HG02798 (cell line): ENCODE results near the gene NTM.
"Not testable (repeated sequence)": the region's sequence is repeated elsewhere in the genome, so short reads cannot be mapped to it uniquely, and the experiment has no call there.

Experiments
- ATAC-seq: cut with Tn5 transposase; IDR thresholded peaks from one replicate; pipeline ENCODE4 v1.9.1; 2021; ENCODE audit warnings: mild to moderate bottlenecking; ENCODE audit not compliant: unreplicated experiment, poor library complexity

The NTM gene

DNA sequence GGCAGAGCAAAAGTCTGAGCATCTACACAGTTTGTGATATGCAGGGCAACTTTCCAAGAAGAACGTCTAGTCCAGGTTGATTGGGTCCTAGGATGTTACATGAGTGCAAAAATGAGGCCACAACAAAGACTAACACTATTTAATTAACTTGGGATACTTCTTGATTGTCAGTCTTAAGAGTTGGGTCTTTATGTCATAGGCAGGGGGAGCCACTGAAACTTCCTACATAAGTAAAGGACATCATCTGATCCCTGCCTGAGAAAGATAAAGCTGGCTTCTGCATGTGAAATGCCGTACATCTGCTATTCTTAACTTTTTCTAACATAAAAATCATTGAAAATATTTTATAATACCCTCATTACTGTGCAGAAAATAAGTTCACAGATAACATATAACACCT is 525.5 kb downstream of the NTM start:
- no peak for ATAC-seq

DNA sequence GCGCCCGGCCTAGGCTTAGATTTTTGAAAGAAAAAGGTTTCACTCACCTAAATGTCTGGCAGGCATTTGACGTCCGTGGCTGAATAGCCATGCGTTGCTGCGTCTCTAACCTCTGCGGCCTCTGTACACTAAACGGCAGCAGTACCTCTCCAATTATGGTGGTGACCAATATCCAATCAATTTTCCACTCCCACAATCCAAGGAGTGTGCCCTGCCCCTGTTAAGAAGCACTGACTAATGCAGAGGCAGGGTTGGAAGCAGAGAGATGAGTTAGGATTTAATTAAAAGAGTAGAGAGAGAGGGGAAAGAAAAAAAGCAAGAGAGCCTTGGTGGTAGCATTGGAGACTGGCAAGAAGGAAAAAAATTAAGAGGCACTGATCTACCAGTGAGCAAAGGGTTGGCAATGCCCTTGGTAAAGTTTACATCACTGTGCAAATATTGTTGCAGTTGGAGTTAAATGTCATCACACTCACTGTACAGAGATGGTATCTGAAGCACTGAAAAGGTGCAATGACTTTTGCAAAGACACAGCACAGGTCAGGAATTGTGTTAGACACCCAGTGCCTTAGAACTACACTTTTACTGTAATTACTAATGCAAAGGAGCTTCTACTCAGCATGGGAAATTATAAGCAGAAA is 526.7 kb downstream of the NTM start:
- no peak for ATAC-seq

DNA sequence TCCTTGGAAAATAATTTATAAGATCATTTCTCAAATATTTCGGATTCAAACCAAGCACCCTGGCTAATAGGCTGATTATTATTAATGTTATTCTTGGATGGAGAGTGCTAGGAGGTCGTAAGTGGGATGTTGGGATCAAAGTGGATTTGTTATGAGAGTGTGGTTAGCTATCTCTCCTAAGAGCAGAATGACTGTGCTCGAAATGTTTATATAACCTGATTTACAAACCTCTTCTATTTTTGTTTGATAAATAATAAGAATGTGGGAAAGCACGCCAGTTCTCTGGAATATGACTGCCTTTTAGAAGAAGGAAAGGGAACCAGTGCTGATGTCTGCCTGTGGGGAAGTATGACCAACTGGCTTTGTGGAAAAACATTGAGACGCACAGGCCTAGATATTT is 527.5 kb downstream of the NTM start:
- ATAC-seq = no peak

DNA sequence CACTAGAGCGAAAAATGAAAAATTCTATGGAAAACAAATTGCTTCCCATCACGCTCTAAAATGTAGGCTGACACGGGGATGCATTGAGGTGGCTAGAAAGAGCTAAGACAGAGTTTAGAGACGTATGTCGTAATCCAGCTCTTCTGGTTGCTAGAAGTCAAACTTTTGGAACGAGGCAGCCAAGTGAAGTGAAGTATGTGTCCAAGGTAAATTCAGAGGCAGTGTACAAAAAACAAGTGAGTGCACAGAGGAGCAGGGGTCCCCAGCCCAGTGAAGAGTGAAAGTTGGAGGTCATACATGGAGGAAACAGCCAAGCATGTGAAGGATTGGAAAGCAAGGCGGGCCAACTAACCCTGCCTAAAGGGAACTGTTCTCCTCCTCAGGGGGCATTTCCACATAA is 528.5 kb downstream of the NTM start:
- ATAC-seq = no peak

DNA sequence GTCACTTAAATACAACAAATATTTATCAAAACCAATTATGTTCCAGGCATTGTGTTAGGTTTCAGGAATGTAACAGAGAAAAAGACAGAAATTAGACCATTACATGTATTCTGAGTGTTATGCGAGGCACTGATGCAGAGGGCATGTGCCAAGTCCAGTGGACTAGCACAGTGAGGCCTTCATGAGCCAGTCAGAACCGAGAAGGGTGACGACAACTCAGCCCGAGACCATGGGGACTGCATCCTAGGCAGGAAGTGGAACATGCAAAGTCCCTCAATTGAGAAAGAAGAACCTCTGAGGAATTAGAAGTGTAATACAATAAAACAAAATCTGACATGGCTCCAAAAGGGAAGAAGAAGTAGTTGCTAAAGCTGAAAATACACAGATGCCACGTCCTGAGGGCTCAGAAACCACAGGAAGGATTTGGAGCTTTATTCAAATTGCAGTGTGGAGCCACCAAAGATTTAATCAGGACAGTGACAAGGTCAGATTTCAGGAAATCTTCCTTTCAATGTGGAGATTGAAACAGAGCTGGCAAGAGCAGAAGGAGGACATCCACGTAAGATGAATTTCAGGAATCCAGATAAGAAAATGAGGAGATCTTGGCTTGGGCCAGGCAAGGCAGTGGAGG is 529.6 kb downstream of the NTM start:
- peak; percentile 63 for ATAC-seq

DNA sequence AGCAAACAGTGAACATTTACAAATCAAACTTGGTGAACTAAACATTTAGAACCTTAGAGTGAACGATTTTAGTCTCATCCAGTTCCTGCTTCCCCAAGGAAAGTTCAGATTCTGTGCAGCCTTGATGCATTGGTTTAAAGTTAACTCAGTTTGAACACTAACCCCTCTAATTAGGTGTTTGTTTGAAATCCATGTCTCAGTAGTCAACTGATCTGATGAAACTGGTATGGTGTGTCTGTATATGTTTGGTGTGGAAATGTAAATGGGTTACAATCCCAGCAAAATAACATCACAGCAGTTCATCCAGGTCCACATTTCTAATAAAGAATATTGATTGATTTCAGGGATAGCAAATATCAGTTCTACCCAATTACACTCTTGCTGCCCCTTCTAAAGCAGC is 532.0 kb downstream of the NTM start:
- ATAC-seq = no peak

DNA sequence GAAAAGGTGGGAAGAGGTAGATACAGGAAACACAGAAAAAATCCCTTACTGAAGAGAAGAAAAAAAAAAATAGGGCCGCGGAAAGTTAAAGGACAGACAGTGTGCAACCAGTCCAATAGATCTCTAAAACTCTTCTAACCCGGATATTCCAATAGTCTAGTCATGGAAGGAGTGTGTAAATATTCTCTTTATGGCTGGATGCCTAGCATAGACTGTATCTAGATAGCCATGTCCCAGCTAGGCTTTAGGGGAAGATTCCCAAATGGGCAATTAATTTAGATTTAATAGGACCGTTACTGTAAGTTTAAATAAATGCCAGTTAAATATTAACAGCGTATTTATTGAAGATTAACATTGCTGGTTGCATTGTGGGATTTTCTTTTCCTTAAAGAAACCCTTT is 532.7 kb downstream of the NTM start:
- no peak for ATAC-seq

DNA sequence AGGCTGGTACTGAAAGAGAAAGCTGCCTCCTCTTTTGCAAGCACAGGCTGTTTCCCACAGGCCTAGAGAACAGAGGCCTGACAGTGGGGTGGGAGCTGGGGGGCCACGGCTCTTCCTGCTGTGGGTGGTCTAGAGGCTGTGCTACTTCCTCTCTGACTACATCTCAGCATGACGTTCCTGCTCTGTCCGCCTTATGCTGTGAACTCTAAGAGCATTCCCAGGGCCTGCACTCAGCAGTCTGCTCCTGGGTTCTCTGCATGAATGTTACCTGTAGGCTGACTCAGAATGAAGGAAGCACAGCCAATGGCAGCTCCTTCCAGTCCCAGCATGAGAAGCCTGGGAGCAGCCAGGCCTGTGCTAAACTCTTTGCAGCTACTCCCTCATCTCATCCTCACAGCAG is 534.3 kb downstream of the NTM start:
- ATAC-seq = no peak

DNA sequence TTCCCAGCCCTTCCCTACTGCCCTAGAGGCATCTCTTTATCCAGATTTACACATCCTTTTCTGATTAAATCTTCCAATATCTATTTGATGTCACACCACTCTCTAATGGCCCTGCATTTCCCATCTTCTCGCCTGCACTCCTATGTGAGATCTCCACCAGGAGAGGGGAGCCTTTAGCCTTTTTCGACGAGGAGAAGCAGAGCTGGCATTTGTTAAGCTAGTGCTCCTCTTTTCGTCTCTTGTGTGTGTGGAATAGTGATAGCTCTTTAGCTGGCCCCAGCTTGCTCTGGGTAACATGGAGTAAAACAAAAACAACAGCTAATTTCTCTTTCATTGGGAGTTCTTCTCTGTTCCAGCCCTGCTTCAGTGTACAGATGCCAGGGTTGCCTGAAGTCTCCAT is 536.5 kb downstream of the NTM start:
- ATAC-seq = no peak

DNA sequence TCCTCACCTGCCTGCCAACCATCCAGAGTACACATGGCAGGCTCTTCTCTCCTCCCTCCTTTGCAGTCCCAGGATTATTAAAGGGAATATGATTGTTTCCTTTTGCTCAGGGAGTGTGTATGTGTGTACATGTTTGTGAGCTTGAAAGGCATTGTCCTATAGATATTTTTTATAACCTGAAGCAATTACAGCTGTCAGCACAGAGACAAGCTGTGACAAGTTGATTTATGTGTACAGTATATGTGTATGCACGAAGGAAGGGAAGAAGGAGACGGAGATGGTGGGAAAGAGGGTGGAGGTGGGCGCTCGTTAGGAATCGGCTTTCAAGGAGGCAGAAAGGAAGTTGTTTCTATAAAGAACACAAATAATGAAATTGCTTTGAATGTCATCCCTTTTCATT is 537.0 kb downstream of the NTM start:
- ATAC-seq = no peak

DNA sequence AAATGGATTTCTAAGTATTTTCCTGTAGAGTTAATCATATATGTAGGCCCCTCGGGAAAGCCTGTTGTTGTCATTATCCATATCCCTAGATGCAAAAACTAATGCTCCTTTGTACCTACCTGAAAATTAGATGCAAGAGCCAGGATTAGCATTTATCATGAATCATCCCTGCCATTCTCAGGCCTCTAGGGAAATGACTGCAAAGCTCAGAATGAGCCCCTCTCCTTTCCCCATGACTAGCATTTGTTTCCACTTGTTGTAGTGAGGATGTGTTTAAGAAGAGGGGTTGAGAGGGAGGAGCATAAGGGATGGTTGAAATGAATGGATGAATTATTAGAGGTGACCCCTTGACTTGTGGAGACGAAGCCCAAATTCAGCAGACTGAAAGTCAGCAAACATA is 537.9 kb downstream of the NTM start:
- ATAC-seq = no peak

DNA sequence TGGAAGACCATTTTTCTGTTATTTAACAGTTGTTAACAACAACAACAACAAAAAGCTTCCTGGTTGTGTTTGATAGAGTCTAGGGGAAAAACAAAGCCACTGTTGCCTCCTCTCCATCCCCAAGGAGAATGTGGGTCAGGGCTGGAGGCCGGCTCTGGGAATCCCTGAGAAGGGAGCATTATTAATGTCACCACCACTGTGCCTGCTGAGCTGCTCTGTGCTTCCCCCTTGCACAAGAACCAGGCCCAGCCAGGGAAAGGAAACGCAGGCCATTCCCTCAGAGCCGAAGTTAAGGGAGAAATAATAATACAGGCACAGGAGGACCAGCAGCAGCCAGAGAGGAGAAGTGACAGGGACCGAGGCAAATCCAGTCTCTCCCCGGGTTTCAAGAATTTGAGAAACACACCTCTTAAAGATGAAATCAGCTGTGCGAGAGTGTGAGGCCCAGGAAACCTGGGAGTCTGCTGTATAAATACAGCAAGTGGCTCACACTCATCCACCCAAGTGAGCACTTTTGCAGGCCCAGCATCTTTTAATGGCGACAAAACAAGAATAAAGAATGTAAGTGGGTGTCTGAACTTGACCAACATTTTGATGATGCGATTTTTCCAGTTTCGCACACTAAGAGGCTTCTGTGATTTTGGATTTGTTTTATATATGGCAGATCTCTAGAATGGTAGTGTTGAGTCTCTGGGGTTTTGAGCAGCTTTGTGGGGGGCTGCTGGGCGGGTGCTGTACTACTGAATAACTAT is 539.2 kb downstream of the NTM start:
- no peak for ATAC-seq

DNA sequence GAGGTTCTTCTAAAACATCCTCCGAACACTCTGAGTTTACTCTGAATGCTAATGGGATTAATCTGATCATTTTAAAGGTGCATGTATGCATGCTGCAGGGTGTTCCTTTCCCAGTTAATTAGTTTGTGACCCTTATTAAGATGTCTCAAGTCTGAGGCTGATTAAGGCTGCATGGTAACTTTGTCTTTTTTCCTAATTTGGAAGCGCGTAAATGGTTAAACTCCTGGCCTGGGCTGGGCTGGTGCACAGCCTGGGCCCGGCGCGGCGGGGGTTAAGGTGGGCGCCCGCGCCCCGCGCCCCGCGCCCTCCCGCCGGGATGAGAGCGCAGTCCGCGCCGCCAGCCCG is 539.7 kb downstream of the NTM start:
- no peak for ATAC-seq

DNA sequence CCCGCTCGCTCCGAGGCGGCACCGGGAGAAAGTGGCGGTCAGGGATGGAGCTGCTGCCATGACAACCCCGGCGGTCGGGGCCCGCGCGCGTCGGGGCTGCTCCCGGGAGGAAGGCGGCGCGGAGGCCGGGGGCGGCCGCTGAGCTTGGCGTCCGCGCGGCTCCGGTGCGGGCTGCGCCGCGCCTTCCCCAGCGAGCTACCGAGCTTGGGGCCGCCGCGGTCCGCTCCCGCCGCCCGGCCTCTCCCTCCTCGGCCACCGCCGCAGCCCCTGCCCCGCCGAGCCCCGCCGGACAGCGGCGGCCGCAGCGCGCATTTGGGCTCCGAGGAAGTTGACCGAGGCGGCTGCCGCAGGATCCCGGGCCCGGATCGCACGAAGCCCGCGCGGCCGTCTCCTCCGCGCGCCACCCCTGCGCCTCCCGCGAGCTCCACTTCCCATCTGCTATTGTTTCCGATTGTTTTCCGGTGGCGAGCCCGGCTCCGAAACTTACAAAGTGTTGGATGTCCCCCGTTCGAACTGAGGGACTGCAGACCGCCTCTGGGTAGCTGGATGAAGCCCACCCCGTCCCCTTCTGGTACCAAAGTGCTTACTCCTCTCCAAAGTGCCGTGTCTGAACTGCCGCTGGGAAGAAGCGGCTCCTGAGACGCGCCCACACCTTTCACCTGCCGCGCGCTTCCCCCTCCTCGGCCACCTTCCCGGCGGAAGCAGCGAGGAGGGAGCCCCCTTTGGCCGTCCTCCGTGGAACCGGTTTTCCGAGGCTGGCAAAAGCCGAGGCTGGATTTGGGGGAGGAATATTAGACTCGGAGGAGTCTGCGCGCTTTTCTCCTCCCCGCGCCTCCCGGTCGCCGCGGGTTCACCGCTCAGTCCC is 540.3 kb downstream of the NTM start:
- ATAC-seq = no peak

DNA sequence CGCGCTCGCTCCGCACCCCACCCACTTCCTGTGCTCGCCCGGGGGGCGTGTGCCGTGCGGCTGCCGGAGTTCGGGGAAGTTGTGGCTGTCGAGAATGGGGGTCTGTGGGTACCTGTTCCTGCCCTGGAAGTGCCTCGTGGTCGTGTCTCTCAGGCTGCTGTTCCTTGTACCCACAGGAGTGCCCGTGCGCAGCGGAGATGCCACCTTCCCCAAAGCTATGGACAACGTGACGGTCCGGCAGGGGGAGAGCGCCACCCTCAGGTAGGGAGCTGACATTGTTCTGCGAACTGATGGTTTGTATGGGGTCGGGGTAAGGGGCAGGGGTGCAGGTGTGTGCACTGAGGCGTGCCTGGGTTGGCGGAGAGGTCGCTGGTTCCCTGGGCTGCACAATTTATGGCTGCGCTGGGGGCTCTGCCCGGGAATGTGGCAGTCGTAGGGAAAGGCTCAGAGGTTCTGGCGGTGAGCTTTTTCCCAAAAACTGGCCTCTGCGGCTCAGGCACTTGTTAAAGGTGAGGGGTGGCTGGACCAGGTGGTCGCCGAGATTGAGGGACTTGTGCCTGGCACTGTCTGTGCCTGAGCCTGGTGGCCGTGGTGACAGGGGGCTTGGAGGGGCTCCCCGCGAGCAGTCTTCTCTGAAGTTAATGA is 541.1 kb downstream of the NTM start:
- ATAC-seq = not testable (repeated sequence)

DNA sequence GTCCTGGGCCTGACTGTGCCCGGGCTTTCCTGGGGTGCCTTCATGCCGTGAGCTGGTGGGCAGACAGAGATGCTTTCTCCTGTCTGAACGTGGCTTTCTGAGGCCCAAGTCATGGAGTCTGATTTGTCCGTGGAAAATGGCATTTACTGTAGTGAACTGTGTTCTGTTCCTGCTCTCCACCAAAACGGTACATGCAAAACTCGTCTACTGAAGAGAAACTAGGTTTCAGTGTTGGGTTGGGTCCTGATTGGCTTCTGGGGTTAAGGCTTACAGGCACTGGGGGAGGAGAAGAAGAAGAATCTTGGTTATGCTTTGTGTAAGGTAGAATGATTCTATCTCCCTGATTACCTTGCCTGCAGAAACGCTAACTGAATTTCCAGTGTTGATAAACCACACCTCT is 541.7 kb downstream of the NTM start:
- no peak for ATAC-seq

DNA sequence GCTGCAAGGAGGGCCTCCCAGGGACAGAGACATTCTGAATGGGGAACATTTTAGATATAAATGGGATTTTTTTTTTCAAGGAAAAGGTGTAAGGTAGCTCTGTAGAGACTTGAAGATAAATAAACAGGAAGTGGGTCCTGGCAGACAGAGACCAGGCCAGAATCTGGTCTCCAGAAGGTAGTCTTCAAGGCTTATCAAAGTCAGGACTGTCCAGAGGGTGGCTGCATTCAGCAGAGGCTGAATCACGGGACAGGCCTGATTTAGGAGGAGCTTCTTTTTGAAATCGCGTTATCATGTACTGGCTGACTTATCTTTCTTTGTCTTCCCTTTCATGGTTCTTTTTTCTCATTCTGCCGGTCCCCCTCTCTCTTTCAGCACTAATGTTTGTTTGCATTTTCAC is 542.9 kb downstream of the NTM start:
- no peak for ATAC-seq

DNA sequence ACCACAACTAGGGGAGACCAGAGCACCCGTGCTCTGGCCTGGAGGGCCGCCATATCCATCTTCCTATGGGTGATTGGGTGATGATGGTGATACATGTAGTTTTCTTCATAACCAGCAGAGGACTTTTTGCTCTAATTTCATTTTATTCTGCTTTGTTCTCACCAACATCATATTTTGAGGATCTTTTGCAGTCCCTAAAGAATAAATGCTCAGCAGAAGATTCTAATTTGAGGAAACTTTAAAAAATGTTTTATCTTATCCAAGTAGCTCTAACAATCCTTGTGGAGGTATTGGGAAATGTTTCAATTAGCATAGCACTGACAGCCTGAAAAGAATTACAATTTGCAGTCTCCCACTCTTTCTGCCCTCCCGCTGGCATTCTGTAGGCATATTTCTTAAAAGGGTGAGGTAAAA is 544.0 kb downstream of the NTM start:
- no peak for ATAC-seq

DNA sequence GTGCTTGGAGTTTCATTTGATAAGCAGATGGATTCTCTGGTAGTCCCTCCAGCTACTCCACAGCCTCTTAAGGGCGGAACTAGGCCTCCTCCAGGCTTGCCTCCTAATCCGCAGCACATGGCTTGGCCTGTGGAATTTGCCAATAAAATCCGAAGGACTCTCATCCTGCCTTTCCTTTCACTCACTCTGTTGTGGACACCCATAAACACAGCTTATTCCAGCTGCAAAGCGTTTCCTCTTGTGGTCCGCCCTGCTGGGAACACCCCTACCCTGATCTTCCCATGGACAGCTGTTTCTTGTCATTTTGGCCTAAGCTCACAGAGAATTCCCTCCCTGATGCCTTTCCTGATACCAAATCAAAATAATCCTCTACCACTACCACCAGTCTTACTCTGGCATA is 546.2 kb downstream of the NTM start:
- no peak for ATAC-seq

DNA sequence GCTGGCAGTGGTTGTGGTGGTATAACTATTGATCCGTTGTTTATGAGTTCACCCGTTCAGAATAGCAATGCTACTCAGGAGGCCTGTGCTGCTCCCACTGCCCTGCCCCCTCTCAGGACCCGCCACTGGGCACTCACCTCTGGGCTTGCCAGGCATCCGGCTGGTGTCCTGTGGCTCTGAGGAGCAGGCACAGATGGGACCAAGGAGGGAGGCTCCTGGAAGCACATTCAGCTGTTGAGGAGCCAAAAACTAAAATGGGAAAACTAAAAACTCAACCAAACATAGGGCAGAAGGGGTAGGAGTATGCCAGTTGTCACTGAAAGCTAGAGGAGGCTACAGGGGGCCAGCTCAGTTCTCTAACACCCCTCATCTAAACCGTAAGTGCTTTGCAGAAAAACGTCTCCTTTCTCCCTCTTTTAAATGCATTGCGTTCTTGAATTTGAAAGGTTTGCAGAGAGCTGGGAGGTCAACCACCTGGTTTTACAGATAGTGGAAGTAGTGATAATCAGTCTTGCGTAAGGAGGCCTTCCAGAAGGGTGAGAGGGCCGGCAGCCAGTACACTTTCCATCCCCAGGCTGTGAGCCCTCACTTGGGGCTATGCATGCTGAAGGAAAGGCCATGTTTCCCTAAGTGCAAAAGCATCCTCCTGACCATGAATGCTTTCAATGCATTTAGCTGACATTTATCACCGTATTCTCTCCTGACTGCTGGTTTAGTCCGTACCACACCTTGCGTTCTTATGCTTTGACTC is 547.4 kb downstream of the NTM start:
- ATAC-seq = no peak
